HepG2 (cell line): ENCODE measurements around the gene RRAS2.

Experiments used
- CEBPB ChIP-seq: IDR thresholded peaks from 2 replicates; pipeline ENCODE4 v1.6.1; 2011; ENCODE audit warnings: low read depth, low read length, improper control_type of control experiment, borderline replicate concordance
- NONO ChIP-seq, 2 experiments: fragments of 450-650 bp in 1 of 2; sonication (generic) in 1 of 2; formaldehyde crosslinking in 1 of 2; IDR thresholded peaks in 1 of 2; conservative IDR thresholded peaks in 1 of 2; 2 replicates each; pipeline versions ENCODE4 v1.6.1 to v1.8.0; 2017 to 2022; ENCODE audit warnings: mild to moderate bottlenecking in 1 of 2, missing genetic modification reagents in 1 of 2, moderate library complexity in 1 of 2
- POLR2A ChIP-seq, 2 experiments: IDR thresholded peaks; 2 replicates each; pipeline ENCODE4 v1.6.1; 2011; ENCODE audit warnings: low read depth in 2 of 2, low read length in 2 of 2, mild to moderate bottlenecking in 1 of 2, moderate library complexity in 1 of 2; ENCODE audit not compliant: insufficient read depth in 1 of 2
- POLR2AphosphoS5 ChIP-seq: IDR thresholded peaks from 2 replicates; pipeline ENCODE4 v1.6.1; 2012; ENCODE audit warnings: low read depth, low read length
- SAFB2 ChIP-seq: sonication (generic); formaldehyde crosslinking; IDR thresholded peaks from 2 replicates; pipeline ENCODE4 v1.5.1; 2020; ENCODE audit warnings: missing genetic modification reagents, low read depth, mild to moderate bottlenecking, borderline replicate concordance
- SMARCC2 ChIP-seq: fragments of 450-650 bp; IDR thresholded peaks from 2 replicates; pipeline ENCODE4 v1.6.1; 2017; ENCODE audit warnings: antibody characterized with exemption, mild to moderate bottlenecking
- ZNF34 ChIP-seq: sonication (generic); formaldehyde crosslinking; IDR thresholded peaks from 2 replicates; pipeline ENCODE4 v1.4.0; 2020; ENCODE audit warnings: mild to moderate bottlenecking, missing genetic modification reagents, borderline replicate concordance
- ZNF530 ChIP-seq: sonication (generic); formaldehyde crosslinking; IDR thresholded peaks from 2 replicates; pipeline ENCODE4 v1.5.0; 2020; ENCODE audit warnings: low read depth, mild to moderate bottlenecking, missing genetic modification reagents
- TF ChIP-seq, protein P1 (sequence below): sonication (generic); formaldehyde crosslinking; IDR thresholded peaks from 2 replicates; pipeline ENCODE4 v1.5.0; 2020; ENCODE audit warnings: mild to moderate bottlenecking, missing genetic modification reagents, moderate library complexity
- TF ChIP-seq, protein P2 (sequence below), 2 experiments: sonication (generic) in 1 of 2; formaldehyde crosslinking in 1 of 2; IDR thresholded peaks; 2 replicates each; pipeline versions ENCODE4 v1.5.1 to v1.6.1; 2011 to 2020; ENCODE audit warnings: borderline replicate concordance in 1 of 2, low read depth in 1 of 2, low read length in 1 of 2, mild to moderate bottlenecking in 1 of 2, missing genetic modification reagents in 1 of 2, moderate library complexity in 1 of 2

DNA sequence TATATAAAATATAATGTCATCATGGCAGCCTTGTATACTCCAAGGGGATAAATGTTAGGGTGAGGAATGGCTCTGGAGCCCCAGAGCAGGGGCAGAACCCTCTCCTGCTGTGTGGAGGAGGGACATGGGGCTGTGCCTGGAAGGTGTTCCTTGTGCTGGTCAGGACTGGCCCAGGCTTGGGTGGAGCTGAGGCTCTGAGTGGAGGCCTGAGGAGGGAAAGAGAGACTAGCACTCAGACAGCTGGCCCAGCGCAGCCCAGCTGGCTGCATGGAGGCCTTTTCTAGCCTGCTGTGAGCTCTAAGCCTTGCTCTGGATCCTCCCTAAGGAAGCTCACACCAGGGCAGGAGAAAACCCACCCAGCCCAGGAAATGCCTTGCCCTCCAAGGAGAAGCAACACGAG lies 113.5 kb downstream of the RRAS2 start:
- TF ChIP-seq ZNF34 (CRISPR knock-in tag) (no peak), CEBPB (no peak), NONO (IDR thresholded peaks at IDR 0.05) (no peak), NONO (CRISPR knock-in tag; conservative IDR thresholded peaks at IDR 0.05) (no peak), ZNF530 (CRISPR knock-in tag) (no peak), SMARCC2 (no peak), SAFB2 (no peak), POLR2AphosphoS5 (no peak), POLR2A (IDR thresholded peaks at IDR 0.05; ENCODE audit: insufficient read depth in 1 of 2, low read depth in 2 of 2, low read length in 2 of 2) (no peak)
- TF ChIP-seq, protein P1, sequence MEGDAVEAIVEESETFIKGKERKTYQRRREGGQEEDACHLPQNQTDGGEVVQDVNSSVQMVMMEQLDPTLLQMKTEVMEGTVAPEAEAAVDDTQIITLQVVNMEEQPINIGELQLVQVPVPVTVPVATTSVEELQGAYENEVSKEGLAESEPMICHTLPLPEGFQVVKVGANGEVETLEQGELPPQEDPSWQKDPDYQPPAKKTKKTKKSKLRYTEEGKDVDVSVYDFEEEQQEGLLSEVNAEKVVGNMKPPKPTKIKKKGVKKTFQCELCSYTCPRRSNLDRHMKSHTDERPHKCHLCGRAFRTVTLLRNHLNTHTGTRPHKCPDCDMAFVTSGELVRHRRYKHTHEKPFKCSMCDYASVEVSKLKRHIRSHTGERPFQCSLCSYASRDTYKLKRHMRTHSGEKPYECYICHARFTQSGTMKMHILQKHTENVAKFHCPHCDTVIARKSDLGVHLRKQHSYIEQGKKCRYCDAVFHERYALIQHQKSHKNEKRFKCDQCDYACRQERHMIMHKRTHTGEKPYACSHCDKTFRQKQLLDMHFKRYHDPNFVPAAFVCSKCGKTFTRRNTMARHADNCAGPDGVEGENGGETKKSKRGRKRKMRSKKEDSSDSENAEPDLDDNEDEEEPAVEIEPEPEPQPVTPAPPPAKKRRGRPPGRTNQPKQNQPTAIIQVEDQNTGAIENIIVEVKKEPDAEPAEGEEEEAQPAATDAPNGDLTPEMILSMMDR (CRISPR knock-in tag) = no peak
- TF ChIP-seq, protein P2, sequence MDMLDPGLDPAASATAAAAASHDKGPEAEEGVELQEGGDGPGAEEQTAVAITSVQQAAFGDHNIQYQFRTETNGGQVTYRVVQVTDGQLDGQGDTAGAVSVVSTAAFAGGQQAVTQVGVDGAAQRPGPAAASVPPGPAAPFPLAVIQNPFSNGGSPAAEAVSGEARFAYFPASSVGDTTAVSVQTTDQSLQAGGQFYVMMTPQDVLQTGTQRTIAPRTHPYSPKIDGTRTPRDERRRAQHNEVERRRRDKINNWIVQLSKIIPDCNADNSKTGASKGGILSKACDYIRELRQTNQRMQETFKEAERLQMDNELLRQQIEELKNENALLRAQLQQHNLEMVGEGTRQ (IDR thresholded peaks at IDR 0.05; ENCODE audit: low read depth, low read length) = no peak
- TF ChIP-seq, protein P2 (CRISPR knock-in tag; IDR thresholded peaks at IDR 0.05; ENCODE audit: borderline replicate concordance) = no peak
